Measurements from ENCODE around the gene TNFAIP2.

- TF ChIP-seq, protein P1, sequence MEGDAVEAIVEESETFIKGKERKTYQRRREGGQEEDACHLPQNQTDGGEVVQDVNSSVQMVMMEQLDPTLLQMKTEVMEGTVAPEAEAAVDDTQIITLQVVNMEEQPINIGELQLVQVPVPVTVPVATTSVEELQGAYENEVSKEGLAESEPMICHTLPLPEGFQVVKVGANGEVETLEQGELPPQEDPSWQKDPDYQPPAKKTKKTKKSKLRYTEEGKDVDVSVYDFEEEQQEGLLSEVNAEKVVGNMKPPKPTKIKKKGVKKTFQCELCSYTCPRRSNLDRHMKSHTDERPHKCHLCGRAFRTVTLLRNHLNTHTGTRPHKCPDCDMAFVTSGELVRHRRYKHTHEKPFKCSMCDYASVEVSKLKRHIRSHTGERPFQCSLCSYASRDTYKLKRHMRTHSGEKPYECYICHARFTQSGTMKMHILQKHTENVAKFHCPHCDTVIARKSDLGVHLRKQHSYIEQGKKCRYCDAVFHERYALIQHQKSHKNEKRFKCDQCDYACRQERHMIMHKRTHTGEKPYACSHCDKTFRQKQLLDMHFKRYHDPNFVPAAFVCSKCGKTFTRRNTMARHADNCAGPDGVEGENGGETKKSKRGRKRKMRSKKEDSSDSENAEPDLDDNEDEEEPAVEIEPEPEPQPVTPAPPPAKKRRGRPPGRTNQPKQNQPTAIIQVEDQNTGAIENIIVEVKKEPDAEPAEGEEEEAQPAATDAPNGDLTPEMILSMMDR (IDR thresholded peaks at IDR 0.05), result no peak
- no peak for TF ChIP-seq POLR2A (IDR thresholded peaks at IDR 0.05)
These were observed 37.8 kb downstream of the TNFAIP2 start for GRCh38 chr14:103161054-103161397.
